Germinal center (tissue), 1 donor: ENCODE results near the gene GARIN5A.

Experiments
- DNase-seq: peaks from one replicate; pipeline ENCODE4 v3.0.0; 2012; ENCODE audit warnings: mixed read lengths, low spot score

The GARIN5A gene

GRCh38 chr19:50434525-50434924, 42.1 kb downstream of the GARIN5A start:
- peak; percentile 54 for DNase-seq

- no peak for DNase-seq
Observed at GRCh38 chr19:50433201-50434180, 43.2 kb downstream of the GARIN5A start.

DNA sequence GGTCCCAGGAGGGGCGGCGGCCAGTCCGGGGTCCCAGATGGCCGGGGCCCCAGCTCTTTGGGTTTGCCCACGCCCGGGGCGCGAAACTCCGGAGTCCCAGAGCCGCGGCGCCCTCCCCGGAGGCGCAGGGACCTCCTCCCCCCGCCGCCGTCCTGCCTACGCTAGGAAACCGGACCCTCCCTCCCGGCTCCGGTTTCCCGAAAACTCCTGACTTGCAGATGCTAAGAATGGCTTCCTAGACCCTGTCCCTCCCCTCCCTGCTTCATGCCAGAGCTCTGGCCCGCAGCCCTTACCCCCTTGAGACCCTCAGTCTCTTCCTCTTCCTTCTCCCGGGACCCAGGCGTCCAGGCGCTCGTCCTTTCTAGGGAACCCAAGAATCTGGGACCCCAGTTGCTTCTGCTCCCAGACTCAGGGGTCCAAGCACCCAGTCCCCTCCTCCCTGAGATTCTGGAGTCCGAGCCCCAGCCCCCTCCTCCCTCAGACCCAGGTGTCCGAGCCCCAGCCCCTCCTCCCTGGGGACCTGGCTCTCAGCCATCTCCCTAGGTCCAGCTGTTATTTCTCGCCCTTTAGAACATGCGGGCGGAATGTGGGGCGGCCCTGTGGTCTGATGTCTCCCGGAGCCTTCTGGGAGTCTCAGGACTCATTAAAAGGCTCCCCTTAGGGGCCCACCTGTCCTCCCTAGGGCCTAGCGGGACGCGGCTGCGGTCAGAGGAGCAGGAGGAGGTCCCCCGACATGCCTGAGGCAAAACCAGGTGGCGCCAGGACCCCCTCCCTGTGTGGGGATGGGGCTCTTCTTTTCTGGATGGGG, 44.2 kb downstream of the GARIN5A start, which contains the start of gene MYBPC2:
Gene MYBPC2 (plus strand): TSS at position 672 of the 808 bp plus-strand sequence. CDS start 62 bp downstream, at position 734.
- DNase-seq = no peak

GRCh38 chr19:50431343-50432220, 45.1 kb downstream of the GARIN5A start:
- DNase-seq = peak; percentile 84

DNA sequence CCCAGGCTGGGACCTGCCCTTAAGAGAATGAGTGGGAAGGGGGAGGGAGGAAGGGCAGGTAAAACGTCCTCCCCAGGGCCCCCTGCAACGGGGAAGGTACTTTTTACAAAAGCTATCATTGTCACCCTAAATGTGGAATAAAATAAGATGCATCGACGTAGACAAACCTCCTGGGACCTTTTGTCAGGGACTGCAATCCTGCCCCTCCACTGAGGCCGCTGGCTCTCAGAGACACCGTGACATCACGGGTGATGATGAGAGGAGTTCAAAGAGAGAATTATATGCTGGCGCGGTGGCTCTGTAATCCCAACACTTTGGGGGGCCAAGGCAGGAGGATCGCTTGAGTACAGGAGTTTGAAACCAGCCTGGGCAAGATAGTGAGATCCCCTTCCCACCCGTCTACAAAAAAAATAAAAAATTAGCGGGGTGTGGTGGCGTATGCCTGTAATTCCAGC, 45.7 kb downstream of the GARIN5A start:
- peak; percentile 54 for DNase-seq

DNA sequence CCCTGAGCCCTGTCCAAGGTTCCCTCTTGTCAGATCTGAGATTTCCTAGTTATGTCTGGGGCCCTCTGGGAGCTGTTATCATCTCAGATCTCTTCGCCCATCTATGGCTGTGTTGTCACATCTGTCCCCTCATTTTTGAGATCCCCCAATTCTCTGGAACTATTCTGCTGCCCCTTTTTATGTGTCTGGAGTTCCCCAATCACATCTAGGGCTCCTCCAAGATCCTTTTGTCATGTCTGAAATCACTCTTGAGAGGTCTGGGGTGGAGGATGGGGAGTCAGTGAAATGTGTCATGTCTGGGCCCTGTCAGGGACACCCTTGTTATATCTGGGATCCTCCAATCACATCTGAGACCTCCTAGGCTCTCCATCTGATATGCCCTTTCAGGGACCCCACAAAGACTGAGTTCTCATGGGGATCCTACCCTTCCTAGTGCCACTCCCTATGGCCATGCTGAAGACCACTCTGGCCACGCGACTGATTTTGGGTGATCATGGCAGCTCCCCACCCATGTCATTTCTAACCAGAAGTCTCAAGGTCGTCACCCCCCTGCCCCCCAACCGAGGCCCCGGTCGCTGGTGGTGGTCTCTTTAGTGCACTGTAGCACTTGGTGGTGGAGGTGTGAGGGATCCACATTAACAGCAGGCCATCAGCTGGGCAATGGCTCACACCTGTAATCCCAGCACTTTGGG, 47.7 kb downstream of the GARIN5A start:
- no peak for DNase-seq

DNA sequence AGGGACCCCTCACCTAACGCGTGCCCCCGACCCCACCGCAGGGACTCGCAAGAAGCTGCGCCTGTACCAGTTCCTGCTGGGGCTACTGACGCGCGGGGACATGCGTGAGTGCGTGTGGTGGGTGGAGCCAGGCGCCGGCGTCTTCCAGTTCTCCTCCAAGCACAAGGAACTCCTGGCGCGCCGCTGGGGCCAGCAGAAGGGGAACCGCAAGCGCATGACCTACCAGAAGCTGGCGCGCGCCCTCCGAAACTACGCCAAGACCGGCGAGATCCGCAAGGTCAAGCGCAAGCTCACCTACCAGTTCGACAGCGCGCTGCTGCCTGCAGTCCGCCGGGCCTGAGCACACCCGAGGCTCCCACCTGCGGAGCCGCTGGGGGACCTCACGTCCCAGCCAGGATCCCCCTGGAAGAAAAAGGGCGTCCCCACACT, 48.6 kb downstream of the GARIN5A start:
- peak; percentile 61 for DNase-seq

GRCh38 chr19:50427318-50427925, 49.2 kb downstream of the GARIN5A start:
- DNase-seq = no peak

DNA sequence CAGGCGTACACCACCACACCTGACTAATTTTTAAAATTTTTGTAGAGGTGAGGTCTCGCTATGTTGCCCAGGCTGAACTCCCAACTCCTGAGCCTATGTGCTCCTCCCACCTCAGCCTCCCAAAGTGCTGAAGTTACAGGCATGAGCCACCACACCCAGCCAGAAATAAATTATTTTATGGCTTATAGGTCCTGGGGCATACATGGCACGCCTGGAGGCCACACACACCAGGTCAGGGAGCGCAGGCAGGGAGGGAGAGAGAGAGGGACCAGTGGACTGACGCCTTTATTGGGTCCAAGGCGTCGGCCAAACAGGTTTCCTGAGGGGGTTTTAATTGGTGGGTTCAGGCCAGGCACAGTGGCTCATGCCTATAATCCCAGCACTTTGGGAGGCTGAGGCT, 51.1 kb downstream of the GARIN5A start:
- DNase-seq = no peak

DNA sequence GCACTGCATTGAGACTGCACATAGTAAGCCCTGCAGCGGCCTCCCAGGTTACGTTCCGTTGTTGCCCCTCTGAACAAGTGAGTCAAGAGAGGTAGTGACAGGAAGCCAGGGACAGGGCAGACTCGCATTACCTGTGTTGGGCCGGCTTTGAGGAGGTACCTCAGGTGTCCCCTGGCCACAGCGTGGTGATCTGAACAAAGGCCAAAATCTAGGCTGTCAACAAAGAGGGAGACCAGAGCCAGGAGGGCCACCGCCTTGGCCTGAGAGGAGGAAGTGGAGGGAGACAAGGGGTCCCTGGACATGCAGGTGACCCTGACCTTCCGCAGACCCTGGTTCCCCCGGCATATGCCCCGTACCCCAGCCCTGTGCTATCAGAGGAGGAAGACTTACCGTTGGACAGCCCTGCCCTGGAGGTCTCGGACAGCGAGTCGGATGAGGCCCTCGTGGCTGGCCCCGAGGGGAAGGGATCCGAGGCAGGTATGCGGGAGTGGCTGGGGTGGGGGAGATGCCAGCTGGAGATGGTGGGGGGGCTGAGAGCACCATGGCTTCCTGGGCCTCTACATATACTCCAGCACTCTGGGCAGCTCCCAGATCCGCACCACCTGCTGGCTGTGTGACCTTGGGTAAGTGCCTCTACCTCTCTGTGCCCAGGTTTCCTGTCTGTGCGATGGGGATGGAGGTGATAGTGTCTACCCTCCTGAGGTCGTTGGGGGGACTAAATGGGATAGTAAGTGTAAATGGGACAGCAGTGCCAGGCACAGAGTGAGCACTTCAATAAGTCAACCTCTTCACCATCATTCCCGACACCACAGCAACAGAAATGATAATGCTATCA, 53.2 kb downstream of the GARIN5A start:
- DNase-seq = no peak

- DNase-seq = no peak
Observed at GRCh38 chr19:50422397-50423278, 54.0 kb downstream of the GARIN5A start.

DNA sequence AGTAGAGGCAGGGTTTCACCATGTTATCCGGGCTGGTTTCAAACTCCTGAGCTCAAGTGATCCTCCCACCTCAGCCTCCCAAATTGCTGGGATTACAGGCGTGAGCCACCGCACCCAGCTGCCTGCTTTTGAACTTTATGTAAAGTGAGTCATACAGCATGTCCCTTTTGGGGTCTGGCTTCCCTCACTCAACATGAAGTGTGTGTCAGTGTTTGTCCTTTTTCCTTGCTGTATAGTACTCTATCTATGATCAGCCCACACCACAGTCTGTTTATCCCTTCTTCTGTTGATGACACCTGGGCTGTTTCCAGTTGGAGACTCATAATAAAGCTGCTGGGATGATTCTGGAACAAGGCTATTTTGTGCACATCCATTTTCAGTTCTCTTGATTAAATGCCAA, 55.8 kb downstream of the GARIN5A start:
- no peak for DNase-seq

DNA sequence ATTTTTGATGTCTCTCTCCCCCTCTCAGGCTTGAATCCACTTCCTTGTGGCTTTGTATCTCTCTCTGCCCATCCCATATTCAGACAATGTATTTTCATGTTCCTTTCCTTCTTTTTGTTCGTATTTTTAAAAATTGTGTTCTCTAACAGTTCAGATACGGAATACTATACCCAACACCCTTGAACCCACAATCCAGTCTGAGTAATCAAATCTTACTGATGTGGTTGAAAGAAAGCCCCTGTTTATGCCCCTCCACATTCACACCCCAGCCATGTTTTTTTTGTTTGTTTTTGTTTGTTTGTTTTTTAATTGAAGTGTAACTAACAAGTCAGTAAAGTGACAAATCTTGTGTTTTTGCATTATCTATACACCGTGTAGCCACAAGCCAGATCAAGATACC, 56.5 kb downstream of the GARIN5A start:
- DNase-seq = no peak

DNA sequence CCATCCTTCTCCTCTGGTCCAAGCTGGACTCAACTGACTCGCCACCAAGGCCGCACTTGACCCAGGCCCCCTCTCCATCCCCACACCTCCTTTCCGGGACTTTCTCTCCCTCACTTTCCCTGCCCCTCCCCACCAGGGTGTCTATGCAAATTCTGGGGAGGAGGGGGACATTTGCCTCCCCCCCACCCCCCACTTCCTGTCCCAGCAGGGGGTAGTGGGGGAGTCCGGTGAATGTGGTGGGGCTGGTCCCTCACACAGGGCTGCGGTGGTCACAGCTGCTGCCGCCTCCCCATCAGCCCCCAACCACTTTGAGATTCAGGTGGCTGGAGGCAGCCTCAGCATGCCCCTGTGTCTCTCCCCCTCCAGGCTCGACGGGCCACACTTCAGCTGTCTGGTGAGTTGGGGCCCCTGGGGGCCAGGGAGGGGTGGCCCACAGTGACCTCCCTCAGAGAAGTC, 57.0 kb downstream of the GARIN5A start:
- DNase-seq = peak; percentile 63

DNA sequence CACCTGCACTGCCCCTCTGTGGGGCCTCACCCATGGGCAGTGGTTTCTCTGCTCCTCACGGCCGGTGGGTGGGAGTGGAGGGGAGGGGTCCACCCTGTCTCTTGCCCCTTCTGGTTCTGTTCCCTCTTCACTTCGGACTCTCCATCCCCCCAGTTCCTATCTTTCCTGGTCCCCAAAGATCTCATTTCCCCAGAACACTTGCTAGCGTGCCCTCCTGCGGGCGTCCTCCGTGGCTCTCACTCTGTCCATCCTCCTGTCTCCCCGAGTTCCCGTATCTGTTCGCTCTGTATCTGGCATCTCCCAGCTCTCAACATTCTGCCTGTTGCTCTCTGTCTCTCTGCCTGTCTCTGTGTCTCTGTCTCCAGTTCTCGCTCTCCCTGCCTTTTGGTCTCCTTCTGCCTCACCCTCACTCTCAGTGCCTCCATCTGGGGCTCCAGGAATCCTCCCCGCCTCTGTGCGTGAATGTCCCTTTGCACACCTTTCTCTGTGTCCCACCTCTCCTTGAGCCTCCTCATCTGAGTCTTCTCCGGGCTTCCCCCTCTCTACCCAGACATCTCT, 57.5 kb downstream of the GARIN5A start:
- DNase-seq = no peak

- peak; percentile 51 for DNase-seq
Observed at GRCh38 chr19:50418176-50419021, 58.2 kb downstream of the GARIN5A start, which contains the start of gene SPIB. Gene SPIB, plus strand, starts transcription at chr19:50418938. Its CDS starts 25 bp downstream, at chr19:50418963.
